Fibroblast of villous mesenchyme (primary cell): ENCODE measurements around the gene GFOD1. TPM values are rescaled to one million over a fixed set of nuclear protein-coding genes. Genes with fewer than 3 reads are reported as not detected.

Source experiments
- DNase-seq: peaks from one replicate; pipeline ENCODE4 v3.0.0-alpha.2; 2010; ENCODE audit warnings: low read depth
- H3K4me3 ChIP-seq: 2 replicates; pipeline ENCODE4 v1.5.1; 2011; ENCODE audit warnings: low read depth, mild to moderate bottlenecking, low read length
- CTCF ChIP-seq: IDR thresholded peaks from 2 replicates; pipeline ENCODE4 v1.5.1; 2012; ENCODE audit warnings: low read depth, mild to moderate bottlenecking, low read length; ENCODE audit not compliant: insufficient read depth
- total RNA-seq: library from RNA; depleted of rRNA; stranded (reverse); fragments of >200 nt; gene quantifications from 2 replicates; pipeline ENCODE4 v1.2.3, GENCODE V29; 2012

Gene GFOD1
- total RNA-seq, 1 donor: 4.7 TPM

- no peak overlapping the region for H3K4me3 ChIP-seq
- TF ChIP-seq CTCF: no peak
- no peak for DNase-seq
These were observed 68.6 kb downstream of the GFOD1 start for GRCh38 chr6:13418844-13419243.

GRCh38 chr6:13417954-13418353 lies 69.4 kb downstream of the GFOD1 start:
- no peak for TF ChIP-seq CTCF
- no peak overlapping the region for H3K4me3 ChIP-seq
- no peak for DNase-seq

- TF ChIP-seq CTCF: no peak
- DNase-seq: no peak
- H3K4me3 ChIP-seq: no peak overlapping the region
These were observed 70.0 kb downstream of the GFOD1 start for GRCh38 chr6:13417431-13417830.

- TF ChIP-seq CTCF: no peak
- no peak for DNase-seq
- H3K4me3 ChIP-seq: no peak overlapping the region
These were observed 72.1 kb downstream of the GFOD1 start for GRCh38 chr6:13415283-13415682.

- H3K4me3 ChIP-seq: no peak overlapping the region
- no peak for TF ChIP-seq CTCF
- DNase-seq: peak; percentile 58
These were observed 73.4 kb downstream of the GFOD1 start for GRCh38 chr6:13413900-13414555.

- DNase-seq: peak; percentile 77
- H3K4me3 ChIP-seq: no peak overlapping the region
- TF ChIP-seq CTCF: no peak
These were observed 73.9 kb downstream of the GFOD1 start for GRCh38 chr6:13413466-13413862.

- no peak overlapping the region for H3K4me3 ChIP-seq
- no peak for DNase-seq
- TF ChIP-seq CTCF: no peak
These were observed 74.5 kb downstream of the GFOD1 start for GRCh38 chr6:13412639-13413465.
